GM19193 (cell line): ENCODE results near the gene DMC1.

Experiments used
- POLR2A ChIP-seq: IDR thresholded peaks from 4 replicates; pipeline ENCODE4 v1.6.1; 2011; ENCODE audit not compliant: insufficient read depth, insufficient read length; ENCODE audit errors: extremely low read depth

DMC1 gene

GRCh38 chr22:38518620-38519019 is 51.4 kb downstream of the DMC1 start:
- no peak for TF ChIP-seq POLR2A

GRCh38 chr22:38513063-38513462 is 56.9 kb downstream of the DMC1 start:
- no peak for TF ChIP-seq POLR2A

DNA sequence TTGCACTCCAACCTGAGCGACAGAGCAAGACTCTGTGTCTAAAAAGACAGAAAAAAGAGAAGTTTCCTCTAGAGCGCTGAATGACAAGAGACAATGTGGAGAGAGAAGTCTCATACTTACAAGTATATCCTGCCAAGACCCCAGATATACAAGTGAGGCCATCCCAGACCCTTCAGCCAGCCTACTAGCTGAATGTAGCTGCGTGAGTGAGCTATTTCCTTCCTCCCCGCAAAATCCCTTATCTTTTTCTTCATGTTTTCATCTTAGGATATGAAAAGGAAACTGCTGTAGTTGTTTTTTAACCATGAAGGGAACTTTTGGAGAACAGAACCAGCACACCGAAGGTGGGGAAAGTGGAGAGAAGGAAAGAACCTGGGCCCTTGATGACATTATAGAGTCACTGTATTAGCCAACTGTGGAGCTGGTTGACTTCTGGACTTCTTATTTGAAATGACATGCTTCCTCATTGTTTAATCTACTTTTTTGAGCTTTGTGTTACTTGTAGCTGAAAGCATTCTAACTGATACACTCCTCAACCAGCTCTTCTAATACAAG is 59.5 kb downstream of the DMC1 start:
- no peak for TF ChIP-seq POLR2A

GRCh38 chr22:38506118-38506962 is 63.6 kb downstream of the DMC1 start, which contains the start of gene DDX17:
DDX17 (minus strand) TSS chr22:38506311.
- TF ChIP-seq POLR2A = peak; percentile 77

DNA sequence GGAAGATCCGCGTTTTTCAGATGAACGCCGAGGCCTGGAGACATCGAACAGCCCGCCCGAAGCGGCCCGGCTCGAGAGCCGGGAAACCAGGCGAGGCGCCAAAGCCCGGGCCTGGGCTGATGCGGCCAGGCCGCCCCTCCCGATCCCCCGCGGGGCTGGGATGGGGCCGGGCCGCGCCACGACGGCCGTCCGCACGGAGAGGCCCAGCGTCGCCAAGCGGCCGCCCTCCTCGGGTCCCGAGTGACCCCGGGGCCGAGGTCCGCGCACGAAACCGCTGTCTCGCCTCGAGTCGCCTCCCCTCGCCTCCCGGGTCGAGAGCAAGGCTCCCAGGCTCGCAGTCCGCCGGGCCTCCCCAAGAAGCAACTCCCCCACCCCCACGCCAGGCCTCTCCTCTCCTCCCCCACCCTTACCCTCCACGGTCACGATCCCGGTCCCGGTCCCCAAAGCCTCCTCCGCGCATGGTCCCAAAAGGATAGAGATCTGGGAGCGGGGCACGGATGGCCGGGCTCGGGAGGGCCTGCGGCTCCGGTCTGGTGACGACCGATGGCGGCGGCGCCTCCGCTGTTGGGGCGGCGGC is 64.4 kb downstream of the DMC1 start:
- no peak for TF ChIP-seq POLR2A

DNA sequence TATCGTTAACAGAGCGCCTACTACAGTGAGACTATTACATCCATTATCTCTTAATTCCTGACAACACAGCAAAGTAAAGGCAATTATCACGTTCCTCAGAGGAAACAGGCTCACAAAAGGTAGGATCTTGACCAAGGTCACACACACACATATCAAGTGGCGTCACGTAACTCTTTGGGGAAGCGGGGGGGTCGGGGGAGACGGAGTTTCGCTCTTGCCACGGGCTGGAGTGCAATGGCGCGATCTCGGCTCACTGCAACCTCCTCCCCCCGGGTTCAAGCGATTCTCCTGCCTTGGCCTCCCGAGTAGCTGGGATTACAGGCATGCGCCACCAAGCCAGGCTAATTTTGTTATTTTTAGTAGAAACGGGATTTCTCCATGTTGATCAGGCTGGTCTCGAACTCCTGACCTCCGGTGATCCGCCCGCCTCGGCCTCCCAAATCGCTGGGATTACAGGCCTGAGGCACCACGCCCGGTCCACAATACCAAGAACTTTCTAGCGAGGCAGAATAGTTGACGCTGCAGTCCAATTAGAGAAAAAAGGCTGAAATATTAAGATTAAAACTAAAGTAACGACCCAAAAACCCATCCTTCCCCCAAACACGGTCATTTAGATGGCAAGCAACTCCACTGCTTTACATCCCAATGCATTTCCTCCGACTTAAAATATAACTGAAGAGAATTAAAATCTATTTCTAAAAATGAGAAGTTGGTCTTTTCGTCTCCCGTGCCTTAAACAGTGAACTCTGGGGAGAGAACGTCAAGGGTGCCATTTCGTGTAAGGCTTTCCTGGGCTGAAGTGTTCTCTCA is 65.0 kb downstream of the DMC1 start:
- TF ChIP-seq POLR2A = peak; percentile 46

- TF ChIP-seq POLR2A = no peak
Measured at GRCh38 chr22:38503021-38503420, 67.0 kb downstream of the DMC1 start.

DNA sequence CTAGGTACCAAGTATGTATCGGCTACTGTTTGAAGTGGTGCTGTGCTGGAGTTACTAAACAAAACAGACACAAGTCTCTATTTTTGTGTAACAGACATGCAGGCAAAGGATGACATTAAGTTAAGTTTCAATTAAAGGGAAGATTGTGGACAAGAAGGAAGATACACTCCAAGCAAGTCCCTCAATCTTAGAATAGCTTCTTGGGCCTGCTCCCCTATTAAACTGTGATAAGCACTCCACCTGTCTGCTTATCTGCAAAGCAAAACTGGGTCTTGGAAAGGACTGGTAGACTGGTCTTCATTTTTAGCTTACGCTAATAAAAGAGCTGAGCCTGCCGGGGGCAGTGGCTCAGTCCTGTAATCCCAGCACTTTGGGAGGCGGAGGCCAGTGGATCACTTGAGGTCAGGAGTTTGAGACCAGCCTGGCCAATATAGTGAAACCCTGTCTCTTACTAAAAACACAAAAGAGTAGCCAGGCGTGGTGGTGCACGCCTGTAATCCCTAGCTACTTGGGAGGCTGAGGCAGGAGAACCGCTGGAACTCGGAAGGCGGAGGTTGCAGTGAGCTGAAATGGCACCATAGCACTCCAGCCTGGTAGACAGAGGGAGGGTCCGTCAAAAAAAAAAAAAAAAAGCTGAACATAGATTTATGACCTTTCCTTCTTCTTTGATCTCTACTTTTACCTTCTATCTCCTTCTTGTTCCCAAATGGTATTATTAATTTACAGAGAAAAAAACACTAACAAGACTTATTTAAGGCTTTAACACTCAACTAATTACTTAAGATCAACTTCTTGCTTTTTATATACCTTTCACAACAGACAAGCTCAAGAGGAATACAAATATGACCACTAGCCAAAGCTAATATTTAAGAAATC is 67.9 kb downstream of the DMC1 start:
- TF ChIP-seq POLR2A = peak; percentile 40

DNA sequence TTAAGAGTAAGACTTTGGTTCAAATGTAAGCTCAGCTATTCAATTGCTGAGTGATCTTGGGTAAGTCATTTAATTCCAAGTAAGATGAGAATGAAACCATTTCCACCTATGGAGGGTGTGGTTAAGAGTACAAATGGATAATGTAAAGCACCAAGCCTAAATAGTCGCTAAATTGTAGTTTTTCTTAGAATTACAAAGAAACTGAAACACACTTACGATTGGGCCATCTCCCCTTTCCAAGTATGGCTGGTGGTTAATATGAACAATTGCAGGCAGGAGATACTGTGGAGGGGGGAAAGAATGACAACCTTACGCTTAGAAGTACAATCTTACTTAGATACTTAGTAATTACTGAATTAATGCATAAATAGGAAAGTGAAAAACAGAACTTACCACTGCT is 72.1 kb downstream of the DMC1 start:
- no peak for TF ChIP-seq POLR2A

GRCh38 chr22:38494939-38495338 is 75.0 kb downstream of the DMC1 start:
- TF ChIP-seq POLR2A = no peak

DNA sequence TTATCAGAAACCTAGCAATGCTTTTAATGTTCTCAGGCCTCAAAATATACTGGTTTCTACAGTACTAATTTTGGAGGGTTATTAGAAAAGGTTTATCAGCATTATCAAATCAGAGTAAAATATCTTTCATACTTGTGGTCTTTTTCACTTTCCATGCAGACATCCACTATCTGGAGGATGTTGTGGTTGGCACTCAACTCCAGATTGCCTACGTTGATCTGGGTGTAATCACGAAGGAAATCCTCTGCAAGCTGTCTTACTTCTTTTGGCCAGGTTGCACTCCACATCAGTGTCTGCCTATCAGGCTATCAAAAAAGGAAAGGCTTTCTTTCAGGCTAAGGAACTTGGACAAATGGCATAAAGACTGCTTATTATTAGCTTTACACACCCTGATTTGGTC is 75.5 kb downstream of the DMC1 start:
- no peak for TF ChIP-seq POLR2A

GRCh38 chr22:38491707-38492348 is 78.2 kb downstream of the DMC1 start:
- TF ChIP-seq POLR2A = no peak

- TF ChIP-seq POLR2A = no peak
Measured at GRCh38 chr22:38490915-38491314, 79.1 kb downstream of the DMC1 start.

- TF ChIP-seq POLR2A = no peak
Measured at GRCh38 chr22:38490475-38490874, 79.5 kb downstream of the DMC1 start.
